H1 (cell line): ENCODE results near the gene SHC1. TPM values are rescaled to one million over a fixed set of nuclear protein-coding genes. Genes with fewer than 3 reads are reported as not detected.

Experiments
- CHD7 ChIP-seq: fragments of 300-600 bp; sonication (generic); IDR thresholded peaks from 2 replicates; pipeline ENCODE4 v1.7.1; 2012; ENCODE audit warnings: low read length, moderate library complexity, mild to moderate bottlenecking, inconsistent platforms; ENCODE audit not compliant: insufficient replicate concordance
- polyA plus RNA-seq, 7 experiments: library from polyadenylated mRNA; depleted of rRNA in 3 of 7; stranded (reverse) in 5 of 7; unstranded in 2 of 7; fragments of >200 nt in 5 of 7; fragments of 200-250 nt in 2 of 7; gene quantifications; 1 replicate in 5 of 7; 2 replicates in 1 of 7; 4 replicates in 1 of 7; pipeline versions ENCODE4 v1.2.1 to v1.2.3, GENCODE V29; 2011 to 2013; ENCODE audit warnings: missing spikeins in 2 of 7, mixed read lengths in 2 of 7
- total RNA-seq: library from RNA; stranded (reverse); fragmentation: NEBNext Ultra II Directional; extraction: Animal tissue kit (Norgen Biotek cat#: 25700); gene quantifications from 2 replicates; pipeline ENCODE4 v1.2.1, GENCODE V29; 2021

The SHC1 gene
- total and polyA plus RNA-seq, 2 of the 8 experiments (the other 6 are each of a cell fraction or from before 2014, with no cell fraction given) = 177 to 212 TPM

- no peak for TF ChIP-seq CHD7
Observed at GRCh38 chr1:154988058-154988954, 17.8 kb upstream of the SHC1 start (continued).
